22Rv1 (cell line): ENCODE measurements around the gene MAGI1.

Source experiments
- H3K27ac ChIP-seq: fragments of 450-650 bp; 2 replicates; pipeline ENCODE4 v1.5.1; 2017
- CTCF ChIP-seq: fragments of 450-650 bp; IDR thresholded peaks from 2 replicates; pipeline ENCODE4 v1.5.1; 2017; ENCODE audit warnings: mild to moderate bottlenecking
- ZFX ChIP-seq: fragments of 450-650 bp; IDR thresholded peaks from 2 replicates; pipeline ENCODE4 v1.6.1; 2017; ENCODE audit warnings: antibody characterized with exemption, borderline replicate concordance

Gene MAGI1

DNA sequence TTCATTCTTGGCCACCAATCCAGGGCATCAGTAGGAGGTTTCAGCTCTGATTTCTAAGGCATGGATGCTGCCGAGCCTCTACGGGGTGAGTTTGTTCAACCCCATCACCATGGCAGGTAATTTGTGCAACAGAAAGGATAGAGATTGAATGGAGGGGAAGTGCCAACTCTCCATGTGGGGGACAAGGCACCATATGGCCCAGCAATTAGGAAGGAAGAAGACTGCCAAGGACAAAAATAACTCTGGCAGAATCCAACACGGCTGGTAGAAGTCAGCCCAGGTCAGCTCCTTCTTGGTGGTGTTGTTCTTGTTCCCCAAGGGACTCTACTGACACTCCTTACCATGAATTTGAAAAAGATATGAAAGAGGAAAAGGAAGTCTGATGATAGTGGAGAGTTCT, 503.9 kb downstream of the MAGI1 start:
- TF ChIP-seq ZFX (no peak), CTCF (no peak)
- no peak overlapping the region for H3K27ac ChIP-seq

DNA sequence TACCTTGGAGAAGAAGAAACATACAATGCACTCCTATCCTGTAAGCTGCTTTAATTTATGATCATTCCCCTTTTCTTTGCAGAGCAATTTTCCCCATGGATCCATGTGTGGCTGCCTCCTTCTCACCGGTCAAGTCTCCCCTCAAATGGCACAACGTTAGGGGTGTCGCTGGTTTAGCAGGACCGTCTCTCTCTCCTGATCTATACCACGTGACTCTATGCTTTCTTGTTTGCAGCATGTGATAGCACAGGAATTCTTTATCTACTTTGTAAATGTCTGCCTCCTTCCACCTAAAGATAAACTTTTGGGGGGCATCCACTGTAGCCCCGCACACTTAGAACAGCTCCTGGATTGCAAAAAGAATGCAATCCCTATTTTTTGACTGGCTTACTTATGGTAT, 506.0 kb downstream of the MAGI1 start:
- no peak overlapping the region for H3K27ac ChIP-seq
- no peak for TF ChIP-seq ZFX
- no peak for TF ChIP-seq CTCF

DNA sequence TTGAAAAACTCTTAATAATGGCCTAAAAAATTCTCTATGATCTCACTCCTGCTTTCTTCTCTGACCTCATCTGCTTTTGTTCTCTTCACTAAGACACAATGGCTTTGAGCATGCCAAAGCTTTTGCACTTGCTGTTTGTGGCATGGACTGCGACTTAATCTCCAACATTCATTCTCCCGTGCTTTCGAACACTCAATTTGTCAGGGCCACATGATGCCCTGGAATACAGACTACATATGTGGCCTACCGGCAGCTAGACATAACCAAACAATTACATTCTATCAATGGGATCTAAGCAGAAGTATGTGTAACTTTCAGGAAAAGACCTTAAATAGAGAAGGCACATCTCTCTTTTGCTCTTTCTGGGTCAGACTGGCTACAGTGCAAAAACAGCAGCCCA, 506.5 kb downstream of the MAGI1 start:
- TF ChIP-seq ZFX = no peak
- TF ChIP-seq CTCF = no peak
- no peak overlapping the region for H3K27ac ChIP-seq

DNA sequence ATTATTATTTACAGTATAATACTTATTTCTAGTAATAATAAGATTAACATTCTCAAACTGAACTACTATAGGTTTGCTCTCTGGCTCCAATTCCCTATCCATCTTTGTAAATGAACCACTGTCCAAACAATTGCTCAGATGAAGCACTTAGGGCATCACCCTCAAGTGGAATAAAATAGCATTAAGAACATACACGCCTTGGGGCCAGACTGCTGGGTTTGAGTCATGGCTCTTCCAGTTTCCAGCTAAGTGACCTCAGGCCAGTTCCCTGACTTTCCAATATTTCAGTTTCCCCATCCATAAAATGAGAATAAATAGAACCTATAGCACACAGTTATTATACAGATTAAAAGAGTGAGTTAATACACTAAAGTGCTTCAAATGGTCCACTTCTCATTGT, 507.2 kb downstream of the MAGI1 start:
- H3K27ac ChIP-seq = no peak overlapping the region
- TF ChIP-seq CTCF (no peak), ZFX (no peak)

GRCh38 chr3:65526656-65527055, 512.1 kb downstream of the MAGI1 start:
- TF ChIP-seq CTCF (no peak), ZFX (no peak)

GRCh38 chr3:65524584-65524983, 514.1 kb downstream of the MAGI1 start:
- TF ChIP-seq ZFX = no peak
- TF ChIP-seq CTCF = no peak
- H3K27ac ChIP-seq = no peak overlapping the region

More at GRCh38 chr3:65526656-65527055, 512.1 kb downstream of the MAGI1 start:
- no peak overlapping the region for H3K27ac ChIP-seq

DNA sequence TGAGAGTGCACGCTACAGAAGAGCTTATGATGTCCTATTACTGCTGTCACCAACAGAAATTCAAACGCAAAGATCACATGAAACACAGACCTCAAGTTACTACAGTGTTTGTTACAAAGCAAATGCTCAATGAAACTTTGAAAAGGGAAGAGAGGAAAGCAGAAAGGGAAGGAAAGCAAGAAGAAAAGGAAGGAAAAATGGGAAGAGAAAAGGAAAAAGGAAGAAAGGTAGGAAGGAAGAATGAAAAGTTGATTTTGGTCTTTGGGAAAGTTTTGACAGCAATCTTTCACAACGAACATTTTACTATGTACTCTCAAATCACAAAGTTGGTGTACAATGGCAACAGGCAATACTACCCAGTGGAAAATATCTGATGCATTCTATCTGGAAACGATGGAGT, 514.8 kb downstream of the MAGI1 start:
- H3K27ac ChIP-seq = no peak overlapping the region
- no peak for TF ChIP-seq ZFX
- TF ChIP-seq CTCF = no peak
